GM13976 (cell line): Measurements from ENCODE around the gene ZNF254.
"Not testable (repeated sequence)": the region's sequence is repeated elsewhere in the genome, so short reads cannot be mapped to it uniquely, and the experiment has no call there.

Experiments used
- DNase-seq: peaks from one replicate; pipeline ENCODE4 v3.0.0; 2012; ENCODE audit warnings: low spot score
- CTCF ChIP-seq: IDR thresholded peaks from 2 replicates; pipeline ENCODE4 v1.5.1; 2012; ENCODE audit warnings: borderline replicate concordance, mild to moderate bottlenecking; ENCODE audit not compliant: insufficient read depth; ENCODE audit errors: extremely low read depth, missing control alignments, control extremely low read depth
- in situ Hi-C: fragments of 300-500 bp; cut with MboI; formaldehyde crosslinking; loops from one replicate; pipeline ENCODE4 v1.12.0; 2022; ENCODE audit warnings: low sequenced_read_pairs, mixed read lengths, inconsistent platforms; ENCODE audit not compliant: unreplicated experiment

The ZNF254 gene

GRCh38 chr19:24086974-24087595 is at the start of gene ZNF254:
TSS of gene ZNF254 (plus strand) at chr19:24087187. CDS start at chr19:24087308, 121 bp downstream.
- DNase-seq, result peak; percentile 86
- in situ Hi-C loops, result no loop called here
- TF ChIP-seq CTCF, result no peak

GRCh38 chr19:24040621-24041020 is 46.4 kb upstream of the ZNF254 start:
- TF ChIP-seq CTCF, result no peak
- in situ Hi-C loops, result no loop called here

GRCh38 chr19:24041326-24041725 is 45.7 kb upstream of the ZNF254 start:
- in situ Hi-C loops, result not testable (repeated sequence)

More at GRCh38 chr19:24040621-24041020, 46.4 kb upstream of the ZNF254 start:
- DNase-seq, result no peak

GRCh38 chr19:24046550-24046949 is 40.4 kb upstream of the ZNF254 start:
- in situ Hi-C loops, result no loop called here
- DNase-seq, result no peak
- no peak for TF ChIP-seq CTCF

More at GRCh38 chr19:24041326-24041725, 45.7 kb upstream of the ZNF254 start:
- not testable (repeated sequence) for DNase-seq

GRCh38 chr19:24048261-24048660 is 38.7 kb upstream of the ZNF254 start:
- no peak for DNase-seq
- in situ Hi-C loops, result no loop called here
- no peak for TF ChIP-seq CTCF

GRCh38 chr19:24049537-24049936 is 37.5 kb upstream of the ZNF254 start:
- no peak for DNase-seq
- TF ChIP-seq CTCF, result no peak
- in situ Hi-C loops, result no loop called here

GRCh38 chr19:24051516-24051915 is 35.5 kb upstream of the ZNF254 start:
- no peak for TF ChIP-seq CTCF
- in situ Hi-C loops, result no loop called here
- no peak for DNase-seq
